Loucy (cell line): ENCODE measurements around the gene ESAM.

ENCODE experiments used
- H2AFZ ChIP-seq: fragments of 200-600 bp; sonication (generic); 2 replicates; pipeline ENCODE4 v1.6.0; 2016; ENCODE audit warnings: antibody characterized with exemption, mild to moderate bottlenecking, low read length, moderate library complexity
- H3F3A ChIP-seq: fragments of 200-600 bp; 2 replicates; pipeline ENCODE4 v1.6.0; 2016; ENCODE audit warnings: antibody characterized with exemption, low read depth, mild to moderate bottlenecking
- H3K27me3 ChIP-seq: fragments of 200-600 bp; sonication (generic); 2 replicates; pipeline ENCODE4 v1.6.1; 2014; ENCODE audit warnings: low read length, mild to moderate bottlenecking; ENCODE audit not compliant: insufficient read depth, poor library complexity, severe bottlenecking
- H3K36me3 ChIP-seq: fragments of 200-600 bp; sonication (generic); 2 replicates; pipeline ENCODE4 v1.6.1; 2016; ENCODE audit warnings: low read length; ENCODE audit not compliant: insufficient read depth
- H3K4me1 ChIP-seq: fragments of 200-600 bp; sonication (generic); 2 replicates; pipeline ENCODE4 v1.5.1; 2014; ENCODE audit warnings: low read length, mild to moderate bottlenecking; ENCODE audit not compliant: insufficient read depth, poor library complexity, severe bottlenecking
- H3K4me2 ChIP-seq: fragments of 200-600 bp; sonication (generic); 2 replicates; pipeline ENCODE4 v1.6.0; 2014; ENCODE audit warnings: antibody characterized with exemption, low read length, low read depth, mild to moderate bottlenecking; ENCODE audit not compliant: poor library complexity, severe bottlenecking
- H3K4me3 ChIP-seq: fragments of 200-600 bp; sonication (generic); 2 replicates; pipeline ENCODE4 v1.5.1; 2014; ENCODE audit warnings: low read length, mild to moderate bottlenecking, mixed read lengths; ENCODE audit not compliant: poor library complexity, severe bottlenecking
- H3K79me2 ChIP-seq: fragments of 200-600 bp; sonication (generic); 2 replicates; pipeline ENCODE4 v1.6.1; 2014; ENCODE audit warnings: low read length; ENCODE audit not compliant: insufficient read depth
- H3K9ac ChIP-seq: fragments of 200-600 bp; sonication (generic); 2 replicates; pipeline ENCODE4 v1.6.0; 2014; ENCODE audit warnings: mild to moderate bottlenecking, low read depth, low read length, moderate library complexity; ENCODE audit not compliant: poor library complexity, severe bottlenecking
- H3K9me2 ChIP-seq: fragments of 200-600 bp; sonication (generic); replicated peaks from 2 replicates; pipeline ENCODE4 v1.6.1; 2016; ENCODE audit warnings: low read depth, low read length, mixed read lengths
- H3K9me3 ChIP-seq: fragments of 200-600 bp; sonication (generic); 2 replicates; pipeline ENCODE4 v1.6.1; 2014; ENCODE audit warnings: mild to moderate bottlenecking, antibody characterized with exemption, low read length, low read depth; ENCODE audit not compliant: insufficient read depth
- H4K20me1 ChIP-seq: fragments of 200-600 bp; sonication (generic); 2 replicates; pipeline ENCODE4 v1.6.0; 2014; ENCODE audit warnings: antibody characterized with exemption, low read length, mild to moderate bottlenecking; ENCODE audit not compliant: insufficient read depth, poor library complexity, severe bottlenecking
- EZH2phosphoT487 ChIP-seq: fragments of 200-600 bp; IDR thresholded peaks from 2 replicates; pipeline ENCODE4 v1.6.1; 2018; ENCODE audit warnings: antibody characterized with exemption, mild to moderate bottlenecking, moderate library complexity, borderline replicate concordance
- TF ChIP-seq, protein P1 (sequence below): fragments of 200-600 bp; sonication (generic); conservative IDR thresholded peaks from 2 replicates; pipeline ENCODE4 v1.5.1; 2014; ENCODE audit warnings: mild to moderate bottlenecking, antibody characterized with exemption, low read length

ESAM gene

GRCh38 chr11:124757320-124757719, 4.8 kb downstream of the ESAM start:
- Histone ChIP-seq H3K4me1 (no peaks in the 10 kb centered on the region), H3K4me3 (no peak overlapping the region), H3K79me2 (no peaks in the 10 kb centered on the region), H3K4me2 (no peak overlapping the region), H3F3A (no peaks in the 10 kb centered on the region), H3K9ac (no peak overlapping the region), H3K36me3 (no peaks in the 10 kb centered on the region), H3K9me3 (no peaks in the 10 kb centered on the region), H3K9me2 (no peaks in the 10 kb centered on the region), H3K27me3 (no peaks in the 10 kb centered on the region), H2AFZ (no peak overlapping the region), H4K20me1 (no peaks in the 10 kb centered on the region)
- TF ChIP-seq, protein P1, sequence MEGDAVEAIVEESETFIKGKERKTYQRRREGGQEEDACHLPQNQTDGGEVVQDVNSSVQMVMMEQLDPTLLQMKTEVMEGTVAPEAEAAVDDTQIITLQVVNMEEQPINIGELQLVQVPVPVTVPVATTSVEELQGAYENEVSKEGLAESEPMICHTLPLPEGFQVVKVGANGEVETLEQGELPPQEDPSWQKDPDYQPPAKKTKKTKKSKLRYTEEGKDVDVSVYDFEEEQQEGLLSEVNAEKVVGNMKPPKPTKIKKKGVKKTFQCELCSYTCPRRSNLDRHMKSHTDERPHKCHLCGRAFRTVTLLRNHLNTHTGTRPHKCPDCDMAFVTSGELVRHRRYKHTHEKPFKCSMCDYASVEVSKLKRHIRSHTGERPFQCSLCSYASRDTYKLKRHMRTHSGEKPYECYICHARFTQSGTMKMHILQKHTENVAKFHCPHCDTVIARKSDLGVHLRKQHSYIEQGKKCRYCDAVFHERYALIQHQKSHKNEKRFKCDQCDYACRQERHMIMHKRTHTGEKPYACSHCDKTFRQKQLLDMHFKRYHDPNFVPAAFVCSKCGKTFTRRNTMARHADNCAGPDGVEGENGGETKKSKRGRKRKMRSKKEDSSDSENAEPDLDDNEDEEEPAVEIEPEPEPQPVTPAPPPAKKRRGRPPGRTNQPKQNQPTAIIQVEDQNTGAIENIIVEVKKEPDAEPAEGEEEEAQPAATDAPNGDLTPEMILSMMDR, result no peak
- no peak for TF ChIP-seq EZH2phosphoT487

DNA sequence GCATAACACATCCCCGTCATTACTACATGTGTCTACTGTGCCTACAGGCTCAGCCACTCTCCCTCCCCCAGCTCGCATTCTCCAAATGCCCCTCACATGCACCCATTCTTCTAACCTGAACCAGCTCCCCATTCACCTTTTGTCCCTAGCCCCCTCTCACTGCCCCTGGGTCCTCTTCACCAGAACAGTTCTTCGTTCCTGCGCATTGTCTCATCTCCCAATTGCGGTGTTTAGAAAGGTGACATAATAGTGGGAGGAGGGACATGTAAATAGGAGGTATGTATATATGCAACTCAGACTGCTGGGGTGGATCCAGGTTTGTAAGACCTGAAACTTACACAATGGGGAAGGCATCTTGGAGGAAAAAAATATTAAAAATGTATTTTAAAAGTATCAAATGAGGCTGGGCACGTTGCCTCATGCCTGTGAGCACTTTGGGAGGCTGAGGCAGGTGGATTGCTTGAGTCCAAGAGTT, 5.3 kb downstream of the ESAM start:
- Histone ChIP-seq H3K36me3 (no peaks in the 10 kb centered on the region), H3K9ac (no peak overlapping the region), H3K79me2 (no peaks in the 10 kb centered on the region), H2AFZ (no peak overlapping the region), H3K4me2 (no peak overlapping the region), H3F3A (no peaks in the 10 kb centered on the region), H3K27me3 (no peaks in the 10 kb centered on the region), H3K4me1 (no peaks in the 10 kb centered on the region), H4K20me1 (no peaks in the 10 kb centered on the region), H3K9me2 (no peaks in the 10 kb centered on the region), H3K9me3 (no peaks in the 10 kb centered on the region), H3K4me3 (no peak overlapping the region)
- TF ChIP-seq, protein P1, result no peak
- TF ChIP-seq EZH2phosphoT487, result no peak

GRCh38 chr11:124756033-124756752, 5.9 kb downstream of the ESAM start:
- Histone ChIP-seq H3F3A (no peaks in the 10 kb centered on the region), H2AFZ (no peak overlapping the region), H3K36me3 (no peaks in the 10 kb centered on the region), H3K79me2 (no peaks in the 10 kb centered on the region), H4K20me1 (no peaks in the 10 kb centered on the region), H3K9me3 (no peaks in the 10 kb centered on the region), H3K4me2 (no peak overlapping the region), H3K9me2 (no peaks in the 10 kb centered on the region), H3K27me3 (no peaks in the 10 kb centered on the region), H3K4me1 (no peaks in the 10 kb centered on the region), H3K4me3 (no peak overlapping the region), H3K9ac (no peak overlapping the region)
- no peak for TF ChIP-seq EZH2phosphoT487
- TF ChIP-seq, protein P1, result no peak
